Heart left ventricle (tissue), 16 donors: Measurements from ENCODE around the gene C1QBP. TPM values are rescaled to one million over a fixed set of nuclear protein-coding genes. Genes with fewer than 3 reads are reported as not detected.

Experiments
- ATAC-seq, 4 donors: fragments of 200-7000 bp; cut with Tn5 transposase; one replicate each; pipeline ENCODE4 v1.9.1; 2020 to 2022; ENCODE audit warnings: moderate library complexity in 4 of 4, mild to moderate bottlenecking in 3 of 4, moderate number of reproducible peaks in 1 of 4
- DNase-seq, 5 donors: peaks; one replicate each; pipeline ENCODE4 v3.0.0-alpha.2; 2020
- H3K27ac ChIP-seq, 12 donors: fragments of 200-600 bp; sonication (generic) in 4 of 12; one replicate each; pipeline versions ENCODE4 v1.5.0 to v1.8.0; 2016 to 2022; ENCODE audit warnings: mild to moderate bottlenecking in 2 of 12
- H3K27me3 ChIP-seq, 9 donors: fragments of 200-600 bp; sonication (generic) in 2 of 9; one replicate each; pipeline versions ENCODE4 v1.5.1 to v1.8.0; 2016 to 2022; ENCODE audit warnings: mild to moderate bottlenecking in 3 of 9
- H3K36me3 ChIP-seq, 9 donors: fragments of 200-600 bp; sonication (generic) in 2 of 9; one replicate each; pipeline versions ENCODE4 v1.5.0 to v1.8.0; 2018 to 2022; ENCODE audit warnings: mild to moderate bottlenecking in 2 of 9
- H3K4me1 ChIP-seq, 12 donors: fragments of 200-600 bp; sonication (generic) in 4 of 12; one replicate each; pipeline versions ENCODE4 v1.5.0 to v1.8.0; 2016 to 2022; ENCODE audit warnings: mild to moderate bottlenecking in 3 of 12
- H3K4me3 ChIP-seq, 12 donors: fragments of 200-600 bp; sonication (generic) in 4 of 12; one replicate each; pipeline versions ENCODE4 v1.5.0 to v1.8.0; 2017 to 2022; ENCODE audit warnings: mild to moderate bottlenecking in 9 of 12, moderate library complexity in 4 of 12
- H3K9me3 ChIP-seq, 12 donors: fragments of 200-600 bp; sonication (generic) in 4 of 12; one replicate each; pipeline versions ENCODE4 v1.5.0 to v1.8.0; 2016 to 2022; ENCODE audit warnings: mild to moderate bottlenecking in 1 of 12
- POLR2A ChIP-seq, 2 donors: fragments of 450-650 bp; IDR thresholded peaks; one replicate each; pipeline ENCODE4 v1.6.1; 2017; ENCODE audit warnings: antibody characterized with exemption in 2 of 2, mild to moderate bottlenecking in 2 of 2, moderate library complexity in 2 of 2
- WGBS, 4 donors: extraction: QIAGEN DNeasy Blood & Tissue Kit in 2 of 4; methylation state at CpG; one replicate each; pipeline versions ENCODE4 v1.1.5 to v1.1.7; 2013 to 2018; 5-methylcytosine and 5-hydroxymethylcytosine counted together
- intact Hi-C, 10 donors: fragments of 100-400 bp; cut with DNase I; formaldehyde crosslinking; loops; one replicate each; pipeline versions ENCODE4 v1.11.1 to v1.14.2; 2022
- polyA plus RNA-seq, 2 donors: library from polyadenylated mRNA; stranded (reverse); fragments of 200-250 nt; gene quantifications; one replicate each; pipeline ENCODE4 v1.2.3, GENCODE V29; 2013
- total RNA-seq, 9 donors: library from RNA; depleted of rRNA in 2 of 9; stranded (reverse); fragments of >200 nt in 2 of 9; fragmentation: NEBNext Ultra II Directional in 3 of 9; extraction: Animal tissue kit (Norgen Biotek cat#: 25700) in 3 of 9; gene quantifications; one replicate each; pipeline versions ENCODE4 v1.1.0 to v1.2.4, GENCODE V29; 2016 to 2023
- TF ChIP-seq, protein P1 (sequence below), 12 donors: fragments of 200-600 bp; sonication (generic) in 4 of 12; IDR thresholded peaks; one replicate each; pipeline versions ENCODE4 v1.5.0 to v1.8.0; 2018 to 2022; ENCODE audit warnings: antibody characterized with exemption in 12 of 12, mild to moderate bottlenecking in 5 of 12
- donor health status: ischemic (EF 13 %, LVEDD 7.1; RV severe dilation, severe dysfunction).
- donor health status: healthy with polysubstance abuse.
- donor health status: DM: no; HTN: yes; CAD: no.
- donor health status: DM: no; HTN: no; CAD: no.
- donor health status: ischemic (EF 25% LVEDD 6.9; RV normal size, moderate dysfunction).
- donor health status: ischemic (EF 25% LVEDD 5.7; RV mildly dilated, moderate dysfunction).
- donor health status: healthy.
- donor health status: DM: yes; HTN: yes; CAD: no.
- donor health status: ischemic (EF 35%, LVEDD 5.7; RV mildly dilated, moderate dysfunction).
- donor health status: nonischemic (EF 11% LVEDD 7.7; RV severe dilation, severe dysfunction).
- donor health status: DM: yes; HTN: yes; CAD: no.
- donor health status: PGD.
- donor health status: ischemic (EF 29% LVEDD 5.4; RV normal size, mild dysfunction).
- donor health status: nonischemic (EF 23%, LVEDD 6.1; RV moderate dilation, normal function).

C1QBP gene
- total and polyA plus RNA-seq, 11 donors = 108 to 173 (median 127) TPM

DNA sequence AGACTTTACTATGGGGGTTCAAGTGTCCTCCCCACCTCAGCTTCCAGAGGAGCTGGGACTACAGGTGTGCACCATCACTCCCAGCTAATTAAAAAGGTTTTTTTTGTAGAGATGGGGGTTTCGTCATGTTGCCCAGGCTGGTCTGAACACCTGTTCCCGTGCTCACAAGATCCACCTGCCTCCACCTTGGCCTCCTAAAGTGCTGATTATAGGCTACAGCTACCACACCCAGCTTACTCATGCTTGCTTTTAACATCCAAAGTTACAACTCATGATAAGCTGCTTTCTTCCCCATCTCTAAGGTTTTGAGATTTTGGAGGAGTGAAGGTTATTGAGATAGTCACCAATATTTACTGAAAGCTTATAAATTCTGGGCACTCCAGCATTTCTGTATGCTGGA lies 22.1 kb downstream of the C1QBP start:
- DNase-seq (no peak), ATAC-seq (no peak)
- H3K27ac ChIP-seq = no peak overlapping the region
- TF ChIP-seq POLR2A (IDR thresholded peaks at IDR 0.05) = no peak
- TF ChIP-seq, protein P1, sequence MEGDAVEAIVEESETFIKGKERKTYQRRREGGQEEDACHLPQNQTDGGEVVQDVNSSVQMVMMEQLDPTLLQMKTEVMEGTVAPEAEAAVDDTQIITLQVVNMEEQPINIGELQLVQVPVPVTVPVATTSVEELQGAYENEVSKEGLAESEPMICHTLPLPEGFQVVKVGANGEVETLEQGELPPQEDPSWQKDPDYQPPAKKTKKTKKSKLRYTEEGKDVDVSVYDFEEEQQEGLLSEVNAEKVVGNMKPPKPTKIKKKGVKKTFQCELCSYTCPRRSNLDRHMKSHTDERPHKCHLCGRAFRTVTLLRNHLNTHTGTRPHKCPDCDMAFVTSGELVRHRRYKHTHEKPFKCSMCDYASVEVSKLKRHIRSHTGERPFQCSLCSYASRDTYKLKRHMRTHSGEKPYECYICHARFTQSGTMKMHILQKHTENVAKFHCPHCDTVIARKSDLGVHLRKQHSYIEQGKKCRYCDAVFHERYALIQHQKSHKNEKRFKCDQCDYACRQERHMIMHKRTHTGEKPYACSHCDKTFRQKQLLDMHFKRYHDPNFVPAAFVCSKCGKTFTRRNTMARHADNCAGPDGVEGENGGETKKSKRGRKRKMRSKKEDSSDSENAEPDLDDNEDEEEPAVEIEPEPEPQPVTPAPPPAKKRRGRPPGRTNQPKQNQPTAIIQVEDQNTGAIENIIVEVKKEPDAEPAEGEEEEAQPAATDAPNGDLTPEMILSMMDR (IDR thresholded peaks at IDR 0.05) = no peak
- peaks cover 0 to 68% (median 57%) of the 10 kb centered on the region in 9 donors for H3K36me3 ChIP-seq
- no peak overlapping the region for H3K4me3 ChIP-seq
- no peaks in the 10 kb centered on the region for H3K27me3 ChIP-seq
- 91 to 96% (median 93%) methylated on average over 2 of the region's 2 CpGs for WGBS, 4 donors
- peaks cover 5 to 46% (median 27%) of the 10 kb centered on the region in 12 donors for H3K4me1 ChIP-seq
- no peaks in the 10 kb centered on the region for H3K9me3 ChIP-seq
- intact Hi-C loops = no loop called here

DNA sequence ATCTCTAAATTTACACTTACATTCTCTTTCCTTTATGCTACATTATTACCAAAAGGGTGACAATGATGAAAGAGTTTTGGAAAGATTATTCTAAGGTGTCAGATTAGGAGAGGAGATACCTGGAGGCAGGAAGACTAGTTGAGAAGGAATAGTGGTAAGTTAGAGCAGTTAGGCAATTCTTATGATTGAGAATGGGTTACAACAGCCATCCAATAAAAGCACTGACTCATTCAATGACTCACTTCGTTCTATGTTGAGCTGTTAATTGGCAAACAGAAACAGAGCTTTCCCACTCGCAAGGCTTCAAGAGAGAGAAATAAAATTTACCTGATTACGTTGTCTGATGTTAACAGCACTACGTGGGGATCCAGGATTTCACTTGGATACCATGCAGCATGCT lies 25.3 kb downstream of the C1QBP start:
- Histone ChIP-seq H3K36me3 (peaks cover 0 to 92% (median 79%) of the 10 kb centered on the region in 9 donors), H3K27ac (no peak overlapping the region), H3K4me3 (no peak overlapping the region), H3K27me3 (no peaks in the 10 kb centered on the region), H3K4me1 (peaks cover 5 to 29% (median 16%) of the 10 kb centered on the region in 12 donors), H3K9me3 (no peaks in the 10 kb centered on the region)
- intact Hi-C loops = no loop called here
- DNase-seq (no peak), ATAC-seq (peak in 2 of 4 donors; percentile 50 to 66)
- WGBS, 4 donors = 78 to 89% (median 80%) methylated on average over 4 of the region's 4 CpGs
- TF ChIP-seq, protein P1 (IDR thresholded peaks at IDR 0.05) = no peak
- no peak for TF ChIP-seq POLR2A (IDR thresholded peaks at IDR 0.05)

DNA sequence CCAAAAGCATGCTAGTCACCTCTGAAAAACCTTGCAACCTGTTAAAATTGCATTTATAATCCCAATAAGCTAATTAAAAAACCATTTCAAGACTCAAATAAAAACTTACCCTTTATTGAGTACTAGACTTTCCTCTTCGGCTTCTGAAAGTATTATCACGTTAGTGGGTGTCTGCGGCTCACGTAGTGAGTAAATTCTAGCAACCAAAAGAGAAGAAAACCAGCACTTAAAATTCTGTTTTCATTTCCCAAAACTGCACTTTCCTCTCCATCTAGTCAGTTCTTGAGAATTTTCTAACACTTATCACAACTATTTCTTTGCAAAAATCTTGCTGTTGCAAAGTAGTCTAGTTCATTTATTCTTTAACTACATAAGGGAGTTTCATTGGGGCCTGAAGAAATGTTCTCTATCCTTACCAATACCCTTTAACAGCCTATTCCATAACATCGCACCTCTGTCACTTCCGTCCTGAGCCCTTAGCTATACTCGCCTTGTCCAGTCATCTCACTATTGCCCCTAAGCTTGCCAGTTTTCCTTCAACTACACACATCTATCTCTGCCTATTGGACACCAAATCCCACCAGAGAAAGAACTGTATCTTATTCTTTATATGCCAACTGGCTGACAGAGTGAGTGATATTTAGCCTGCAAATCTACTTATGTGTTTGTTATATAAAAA lies 28.2 kb downstream of the C1QBP start:
- no peak overlapping the region for H3K27ac ChIP-seq
- H3K27me3 ChIP-seq = no peaks in the 10 kb centered on the region
- H3K36me3 ChIP-seq = peaks cover 0 to 100% (median 95%) of the 10 kb centered on the region in 9 donors
- ATAC-seq (no peak), DNase-seq (no peak)
- no peaks in the 10 kb centered on the region for H3K9me3 ChIP-seq
- TF ChIP-seq POLR2A (IDR thresholded peaks at IDR 0.05) = no peak
- TF ChIP-seq, protein P1 (IDR thresholded peaks at IDR 0.05) = no peak
- intact Hi-C loops = no loop called here
- H3K4me3 ChIP-seq = no peak overlapping the region
- H3K4me1 ChIP-seq = peaks cover 0 to 12% (median 0%) of the 10 kb centered on the region in 12 donors
- WGBS, 4 donors = 94 to 97% (median 95%) methylated on average over 7 of the region's 7 CpGs

DNA sequence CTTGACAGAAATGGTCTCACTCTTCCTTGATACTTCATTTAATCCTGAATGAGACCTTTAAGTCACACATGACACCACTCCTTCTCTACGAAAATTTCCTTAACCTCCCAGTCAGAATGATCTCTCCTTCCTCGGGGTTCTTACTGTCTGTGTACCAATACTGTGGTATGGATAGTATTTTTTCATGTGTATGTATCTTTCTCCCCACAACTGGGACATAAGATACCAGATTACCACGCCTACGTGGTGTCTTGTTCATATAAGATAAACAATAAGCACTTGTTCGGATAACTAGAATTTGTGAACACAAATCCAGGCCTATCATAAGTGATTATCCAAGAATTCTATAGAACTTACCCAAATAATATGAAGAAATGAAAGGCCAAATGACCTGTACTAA lies 30.8 kb downstream of the C1QBP start:
- DNase-seq (no peak), ATAC-seq (no peak)
- WGBS, 4 donors = 82 to 95% (median 84%) methylated on average over 5 of the region's 5 CpGs
- intact Hi-C loops = no loop called here
- no peaks in the 10 kb centered on the region for H3K4me1 ChIP-seq
- TF ChIP-seq, protein P1 (IDR thresholded peaks at IDR 0.05) = no peak
- TF ChIP-seq POLR2A (IDR thresholded peaks at IDR 0.05) = no peak
- H3K27ac ChIP-seq = no peak overlapping the region
- H3K9me3 ChIP-seq = no peaks in the 10 kb centered on the region
- H3K27me3 ChIP-seq = no peaks in the 10 kb centered on the region
- peaks cover 0 to 100% (median 97%) of the 10 kb centered on the region in 9 donors for H3K36me3 ChIP-seq
- H3K4me3 ChIP-seq = no peak overlapping the region
